C4-2B (cell line): ENCODE measurements around the gene FCRLA.

Experiments used
- ZFX ChIP-seq: fragments of 450-650 bp; IDR thresholded peaks from 2 replicates; pipeline ENCODE4 v1.6.1; 2017
- TF ChIP-seq, protein P1 (sequence below): fragments of 450-650 bp; conservative IDR thresholded peaks from 2 replicates; pipeline ENCODE4 v1.5.1; 2017; ENCODE audit warnings: mild to moderate bottlenecking

DNA sequence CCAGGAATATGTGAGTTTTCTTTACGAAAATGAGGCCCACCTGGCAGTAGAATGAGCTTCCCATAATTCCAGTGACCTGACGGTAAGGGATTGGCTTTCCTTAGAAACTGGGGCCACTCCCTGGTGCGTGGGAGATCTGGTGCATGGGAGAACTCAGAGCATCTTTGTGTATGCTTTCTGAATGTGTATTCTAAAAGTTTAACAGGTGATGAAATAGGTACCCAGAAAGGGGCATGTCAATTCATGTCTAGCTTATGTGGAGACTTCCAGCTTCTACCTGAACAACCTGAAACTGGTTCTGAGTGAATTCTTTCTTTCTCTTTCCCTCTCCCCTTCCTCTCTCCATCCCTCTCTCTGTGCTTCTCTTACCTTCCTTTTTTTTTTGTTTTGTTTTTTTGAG lies 15.2 kb upstream of the FCRLA start:
- TF ChIP-seq, protein P1, sequence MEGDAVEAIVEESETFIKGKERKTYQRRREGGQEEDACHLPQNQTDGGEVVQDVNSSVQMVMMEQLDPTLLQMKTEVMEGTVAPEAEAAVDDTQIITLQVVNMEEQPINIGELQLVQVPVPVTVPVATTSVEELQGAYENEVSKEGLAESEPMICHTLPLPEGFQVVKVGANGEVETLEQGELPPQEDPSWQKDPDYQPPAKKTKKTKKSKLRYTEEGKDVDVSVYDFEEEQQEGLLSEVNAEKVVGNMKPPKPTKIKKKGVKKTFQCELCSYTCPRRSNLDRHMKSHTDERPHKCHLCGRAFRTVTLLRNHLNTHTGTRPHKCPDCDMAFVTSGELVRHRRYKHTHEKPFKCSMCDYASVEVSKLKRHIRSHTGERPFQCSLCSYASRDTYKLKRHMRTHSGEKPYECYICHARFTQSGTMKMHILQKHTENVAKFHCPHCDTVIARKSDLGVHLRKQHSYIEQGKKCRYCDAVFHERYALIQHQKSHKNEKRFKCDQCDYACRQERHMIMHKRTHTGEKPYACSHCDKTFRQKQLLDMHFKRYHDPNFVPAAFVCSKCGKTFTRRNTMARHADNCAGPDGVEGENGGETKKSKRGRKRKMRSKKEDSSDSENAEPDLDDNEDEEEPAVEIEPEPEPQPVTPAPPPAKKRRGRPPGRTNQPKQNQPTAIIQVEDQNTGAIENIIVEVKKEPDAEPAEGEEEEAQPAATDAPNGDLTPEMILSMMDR = no peak
- no peak for TF ChIP-seq ZFX
